ENCODE measurements around the gene HES7. TPM values are rescaled to one million over a fixed set of nuclear protein-coding genes. Genes with fewer than 3 reads are reported as not detected.

HES7 gene
- total and polyA plus RNA-seq, 11 donors: 0.17 to 0.76 (median 0.36) TPM; not detected in 5

DNA sequence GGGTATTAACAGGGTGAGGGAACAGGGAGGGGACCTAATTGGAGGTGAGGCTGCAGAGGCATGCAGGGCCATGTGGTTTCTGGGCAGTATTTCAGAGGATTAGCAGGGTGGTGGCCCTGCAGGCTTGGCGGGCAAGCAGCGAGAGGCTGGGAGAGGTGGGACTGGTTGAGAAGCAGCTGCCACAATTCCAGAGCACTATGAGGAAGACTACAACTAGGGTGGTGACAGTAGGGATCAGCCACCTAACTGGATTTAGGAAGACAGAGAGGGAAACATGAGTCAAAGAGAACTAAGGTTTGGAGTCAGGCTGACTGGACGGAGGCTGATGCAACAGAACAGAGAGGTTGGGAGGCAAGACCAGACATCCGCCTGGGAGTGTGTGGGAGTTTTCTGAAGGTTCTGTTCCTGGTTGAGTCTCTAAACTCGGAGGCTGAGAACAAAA is 17.9 kb downstream of the HES7 start:
- intact Hi-C loops (cut with DNase I): loop anchor here in 2 of 10 donors (5.0 kb wide), 2 partner anchors 34 to 44 kb away; no protein-coding TSS in a partner anchor
- Histone ChIP-seq H3K27me3 (peaks cover 8 to 28% (median 17%) of the 10 kb centered on the region in 9 donors), H3K36me3 (no peaks in the 10 kb centered on the region), H3K4me1 (peaks cover 0 to 17% (median 7%) of the 10 kb centered on the region in 12 donors), H3K4me3 (no peak overlapping the region), H3K9me3 (no peaks in the 10 kb centered on the region), H3K27ac (no peak overlapping the region)
- 63 to 73% (median 70%) methylated on average over 5 of the region's 5 CpGs for WGBS, 4 donors
- ATAC-seq (no peak), DNase-seq (no peak)
- TF ChIP-seq POLR2A (IDR thresholded peaks at IDR 0.05): no peak
- TF ChIP-seq CTCF (IDR thresholded peaks at IDR 0.05): no peak

DNA sequence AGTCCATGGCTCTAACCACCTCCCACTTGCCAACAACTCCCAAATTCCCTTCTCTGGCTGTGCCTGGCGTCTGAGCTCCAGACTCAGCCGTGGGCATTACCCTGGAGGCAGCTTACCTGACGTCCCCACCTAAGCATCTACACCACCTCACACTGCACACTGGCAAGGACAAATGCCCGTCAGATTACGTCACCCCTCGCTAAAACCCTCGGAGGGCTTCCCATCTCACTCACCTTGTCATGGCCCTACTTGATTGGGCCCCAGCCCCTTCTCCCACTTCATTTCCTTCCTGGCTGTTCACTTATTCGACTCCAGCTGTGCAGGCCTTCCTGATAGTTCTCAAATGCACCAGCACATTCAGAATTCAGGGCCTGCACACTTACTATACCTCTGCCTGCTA is 19.0 kb downstream of the HES7 start:
- no peak for ATAC-seq
- H3K27ac ChIP-seq: no peak overlapping the region
- WGBS, 4 donors: 69 to 76% (median 73%) methylated on average over 8 of the region's 8 CpGs
- peaks cover 0 to 18% (median 7%) of the 10 kb centered on the region in 9 donors for H3K27me3 ChIP-seq
- no peaks in the 10 kb centered on the region for H3K9me3 ChIP-seq
- TF ChIP-seq CTCF (IDR thresholded peaks at IDR 0.05) (no peak), POLR2A (IDR thresholded peaks at IDR 0.05) (no peak)
- intact Hi-C loops (cut with DNase I): loop anchor here in 2 of 10 donors (5.0 kb wide), 2 partner anchors 33 to 43 kb away; no protein-coding TSS in a partner anchor
- no peaks in the 10 kb centered on the region for H3K36me3 ChIP-seq
- H3K4me3 ChIP-seq: no peak overlapping the region
- H3K4me1 ChIP-seq: peaks cover 0 to 10% (median 3%) of the 10 kb centered on the region in 12 donors
- no peak for DNase-seq

GRCh38 chr17:8103549-8103948 is 20.4 kb downstream of the HES7 start:
- TF ChIP-seq CTCF (IDR thresholded peaks at IDR 0.05) (no peak), POLR2A (IDR thresholded peaks at IDR 0.05) (no peak)
- Histone ChIP-seq H3K27ac (no peak overlapping the region), H3K27me3 (peaks cover 0 to 6% (median 0%) of the 10 kb centered on the region in 9 donors), H3K4me3 (no peak overlapping the region), H3K4me1 (peaks cover 0 to 6% (median 0%) of the 10 kb centered on the region in 12 donors), H3K9me3 (no peaks in the 10 kb centered on the region), H3K36me3 (no peaks in the 10 kb centered on the region)
- intact Hi-C loops (cut with DNase I): no loop called here
- 73 to 84% (median 77%) methylated on average over 4 of the region's 4 CpGs for WGBS, 4 donors
- ATAC-seq: no peak
- DNase-seq: no peak

DNA sequence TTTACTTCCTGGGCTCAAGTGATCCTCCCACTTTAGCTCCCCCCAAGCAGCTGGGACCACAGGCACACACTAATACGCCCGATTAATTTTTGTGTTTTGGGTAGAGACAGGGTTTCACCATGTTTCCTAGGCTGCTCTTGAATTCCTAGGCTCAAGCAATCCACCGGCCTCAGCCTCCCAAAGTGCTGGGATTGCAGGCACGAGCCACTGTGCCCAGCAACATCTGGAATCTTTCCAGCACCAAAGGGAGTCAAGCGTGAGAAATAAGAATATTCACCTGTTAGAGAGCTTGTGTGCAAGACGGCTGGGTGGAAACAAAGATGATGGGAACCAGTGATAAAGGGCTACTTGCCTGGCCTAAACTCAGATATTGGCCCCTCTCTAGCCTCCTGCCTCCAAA is 22.2 kb downstream of the HES7 start:
- no peaks in the 10 kb centered on the region for H3K4me1 ChIP-seq
- no peak for ATAC-seq
- intact Hi-C loops (cut with DNase I): no loop called here
- no peaks in the 10 kb centered on the region for H3K36me3 ChIP-seq
- no peaks in the 10 kb centered on the region for H3K9me3 ChIP-seq
- no peak for DNase-seq
- 73 to 86% (median 86%) methylated on average over 6 of the region's 6 CpGs for WGBS, 4 donors
- no peak for TF ChIP-seq CTCF (IDR thresholded peaks at IDR 0.05)
- no peak for TF ChIP-seq POLR2A (IDR thresholded peaks at IDR 0.05)
- no peak overlapping the region for H3K4me3 ChIP-seq
- H3K27ac ChIP-seq: no peak overlapping the region
- peaks cover 0 to 8% (median 0%) of the 10 kb centered on the region in 9 donors for H3K27me3 ChIP-seq
